ENCODE data around the gene PTPN12. TPM values are rescaled to one million over a fixed set of nuclear protein-coding genes. Genes with fewer than 3 reads are reported as not detected.

Gene PTPN12
- total and polyA plus RNA-seq, 7 donors, result 16.5 to 52.6 (median 34.0) TPM

DNA sequence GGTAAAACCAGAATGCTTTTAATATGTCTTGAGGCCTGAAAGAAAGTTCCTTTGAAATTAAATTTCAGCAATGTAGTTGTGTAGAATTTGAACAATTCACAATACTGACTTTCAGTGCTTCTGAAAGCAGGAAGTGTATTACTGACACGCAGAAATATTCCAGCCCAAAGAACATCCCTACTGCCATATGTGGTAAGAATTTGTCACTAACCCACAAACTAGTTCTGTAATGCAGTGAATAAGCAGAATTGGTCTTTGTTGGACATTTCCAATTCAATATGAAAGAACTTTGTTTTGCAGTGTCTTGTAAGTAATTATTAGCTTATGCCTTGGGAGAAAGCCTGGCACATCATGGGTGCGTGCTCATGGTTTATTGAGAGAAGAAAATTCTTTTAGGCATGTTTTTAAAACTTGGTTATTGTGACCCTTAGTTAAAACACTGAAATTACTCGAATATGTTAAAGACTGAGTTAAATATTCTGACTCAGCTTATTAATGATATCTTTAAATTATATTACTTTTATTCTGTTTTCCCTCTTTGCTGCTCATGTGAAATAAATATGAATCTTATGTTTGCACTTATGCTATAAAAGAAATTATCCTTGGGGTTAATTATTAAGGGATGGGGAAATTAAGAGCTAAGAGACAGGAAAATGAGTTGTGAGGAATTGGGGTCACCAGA lies 33.4 kb downstream of the PTPN12 start:
- intact Hi-C loops (cut with DNase I), result no loop called here
- peaks cover 9% of the 10 kb centered on the region for H3K4me1 ChIP-seq
- TF ChIP-seq, protein P1, sequence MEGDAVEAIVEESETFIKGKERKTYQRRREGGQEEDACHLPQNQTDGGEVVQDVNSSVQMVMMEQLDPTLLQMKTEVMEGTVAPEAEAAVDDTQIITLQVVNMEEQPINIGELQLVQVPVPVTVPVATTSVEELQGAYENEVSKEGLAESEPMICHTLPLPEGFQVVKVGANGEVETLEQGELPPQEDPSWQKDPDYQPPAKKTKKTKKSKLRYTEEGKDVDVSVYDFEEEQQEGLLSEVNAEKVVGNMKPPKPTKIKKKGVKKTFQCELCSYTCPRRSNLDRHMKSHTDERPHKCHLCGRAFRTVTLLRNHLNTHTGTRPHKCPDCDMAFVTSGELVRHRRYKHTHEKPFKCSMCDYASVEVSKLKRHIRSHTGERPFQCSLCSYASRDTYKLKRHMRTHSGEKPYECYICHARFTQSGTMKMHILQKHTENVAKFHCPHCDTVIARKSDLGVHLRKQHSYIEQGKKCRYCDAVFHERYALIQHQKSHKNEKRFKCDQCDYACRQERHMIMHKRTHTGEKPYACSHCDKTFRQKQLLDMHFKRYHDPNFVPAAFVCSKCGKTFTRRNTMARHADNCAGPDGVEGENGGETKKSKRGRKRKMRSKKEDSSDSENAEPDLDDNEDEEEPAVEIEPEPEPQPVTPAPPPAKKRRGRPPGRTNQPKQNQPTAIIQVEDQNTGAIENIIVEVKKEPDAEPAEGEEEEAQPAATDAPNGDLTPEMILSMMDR (IDR thresholded peaks at IDR 0.05), result no peak
- H3K4me3 ChIP-seq, result no peak overlapping the region
- no peak overlapping the region for H3K27ac ChIP-seq
- DNase-seq (no peak), ATAC-seq (no peak)
- H3K36me3 ChIP-seq (ENCODE audit: insufficient read depth in 1 of 2, low read depth in 1 of 2), result peaks cover 0 to 36% of the 10 kb centered on the region in 2 donors
- no peaks in the 10 kb centered on the region for H3K9me3 ChIP-seq
- WGBS, 3 donors, result 76 to 83% (median 79%) methylated on average over 3 of the region's 3 CpGs
- no peaks in the 10 kb centered on the region for H3K27me3 ChIP-seq (ENCODE audit: insufficient read depth in 3 of 3, low read length in 2 of 3)

GRCh38 chr7:77571801-77572200 lies 34.7 kb downstream of the PTPN12 start:
- H3K9me3 ChIP-seq, result no peaks in the 10 kb centered on the region
- TF ChIP-seq, protein P1 (IDR thresholded peaks at IDR 0.05), result no peak
- DNase-seq (no peak), ATAC-seq (no peak)
- H3K27me3 ChIP-seq (ENCODE audit: insufficient read depth in 3 of 3, low read length in 2 of 3), result no peaks in the 10 kb centered on the region
- peaks cover 7% of the 10 kb centered on the region for H3K4me1 ChIP-seq
- H3K27ac ChIP-seq, result no peak overlapping the region
- 94 to 95% (median 95%) methylated on average over 6 of the region's 6 CpGs for WGBS, 3 donors
- intact Hi-C loops (cut with DNase I), result no loop called here
- no peak overlapping the region for H3K4me3 ChIP-seq
- H3K36me3 ChIP-seq (ENCODE audit: insufficient read depth in 1 of 2, low read depth in 1 of 2), result peaks cover 0 to 42% of the 10 kb centered on the region in 2 donors

DNA sequence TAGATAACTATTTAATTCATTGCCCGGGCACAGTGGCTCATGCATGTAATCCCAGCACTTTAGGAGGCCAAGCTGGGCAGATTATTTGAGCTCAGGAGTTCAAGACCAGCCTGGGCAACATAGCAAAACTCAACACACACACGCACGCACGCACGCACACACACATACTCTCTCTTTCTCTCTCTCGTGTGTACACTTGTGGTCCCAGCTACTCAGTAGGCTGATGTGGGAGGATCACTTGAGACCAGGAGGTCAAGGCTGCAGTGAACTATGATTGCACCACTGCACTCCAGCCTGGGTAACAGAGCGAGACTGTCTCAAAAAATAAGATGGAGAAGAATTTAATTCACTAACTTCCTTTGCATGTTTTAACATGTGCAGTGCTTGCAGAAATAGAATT lies 38.1 kb downstream of the PTPN12 start:
- 82 to 89% (median 87%) methylated on average over 7 of the region's 7 CpGs for WGBS, 3 donors
- H3K36me3 ChIP-seq (ENCODE audit: insufficient read depth in 1 of 2, low read depth in 1 of 2), result peaks cover 3 to 42% of the 10 kb centered on the region in 2 donors
- no peak overlapping the region for H3K27ac ChIP-seq
- intact Hi-C loops (cut with DNase I), result no loop called here
- no peak for DNase-seq
- no peaks in the 10 kb centered on the region for H3K27me3 ChIP-seq (ENCODE audit: insufficient read depth in 3 of 3, low read length in 2 of 3)
- TF ChIP-seq, protein P1 (IDR thresholded peaks at IDR 0.05), result no peak
- ATAC-seq, result no peak
- no peaks in the 10 kb centered on the region for H3K9me3 ChIP-seq
- H3K4me3 ChIP-seq, result no peak overlapping the region
- H3K4me1 ChIP-seq, result peaks cover 2% of the 10 kb centered on the region

- H3K27me3 ChIP-seq (ENCODE audit: insufficient read depth in 3 of 3, low read length in 2 of 3), result no peaks in the 10 kb centered on the region
- TF ChIP-seq, protein P1 (IDR thresholded peaks at IDR 0.05), result no peak
- intact Hi-C loops (cut with DNase I), result no loop called here
- H3K4me3 ChIP-seq, result no peak overlapping the region
- H3K4me1 ChIP-seq, result peaks cover 4% of the 10 kb centered on the region
- peaks cover 3 to 32% of the 10 kb centered on the region in 2 donors for H3K36me3 ChIP-seq (ENCODE audit: insufficient read depth in 1 of 2, low read depth in 1 of 2)
- H3K9me3 ChIP-seq, result no peaks in the 10 kb centered on the region
- 97 to 100% (median 99%) methylated on average over 3 of the region's 3 CpGs for WGBS, 3 donors
- H3K27ac ChIP-seq, result no peak overlapping the region
- no peak for ATAC-seq
- no peak for DNase-seq
Measured at GRCh38 chr7:77576856-77577255, 39.8 kb downstream of the PTPN12 start.

DNA sequence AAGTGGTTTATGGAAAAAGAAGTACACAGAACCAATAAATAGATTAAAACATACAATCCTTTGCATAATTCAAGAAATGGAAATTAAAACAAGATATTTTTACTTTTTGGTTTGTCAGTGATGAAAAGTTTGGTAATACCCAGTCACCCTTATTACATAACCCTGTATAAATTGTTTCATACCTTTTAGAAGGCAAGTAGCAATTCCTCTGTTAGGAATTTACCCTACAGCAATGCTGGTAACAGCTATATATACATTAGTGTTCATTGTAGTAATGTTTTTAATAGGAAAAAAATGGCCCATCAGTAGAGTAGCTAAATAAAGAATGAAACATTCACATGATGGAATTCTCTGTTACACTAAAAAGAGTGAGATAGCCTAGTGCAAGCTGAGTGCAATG lies 42.7 kb downstream of the PTPN12 start:
- no peaks in the 10 kb centered on the region for H3K27me3 ChIP-seq (ENCODE audit: insufficient read depth in 3 of 3, low read length in 2 of 3)
- DNase-seq (no peak), ATAC-seq (no peak)
- no peak overlapping the region for H3K27ac ChIP-seq
- TF ChIP-seq, protein P1 (IDR thresholded peaks at IDR 0.05), result no peak
- no peak overlapping the region for H3K4me3 ChIP-seq
- H3K36me3 ChIP-seq (ENCODE audit: insufficient read depth in 1 of 2, low read depth in 1 of 2), result peaks cover 3 to 14% of the 10 kb centered on the region in 2 donors
- no peaks in the 10 kb centered on the region for H3K9me3 ChIP-seq
- H3K4me1 ChIP-seq, result peaks cover 4% of the 10 kb centered on the region
- intact Hi-C loops (cut with DNase I), result no loop called here
